NCI-H2029 treated with DMSO at 0.1 percent for 48 hours (cell line): ENCODE data around the gene CDC5L.
A peak's percentile ranks its signal among the peaks of the same experiment; 100 is the strongest.
"Not testable (repeated sequence)": the region's sequence is repeated elsewhere in the genome, so short reads cannot be mapped to it uniquely, and the experiment has no call there.

Source experiments
- DNase-seq: peaks from one replicate; lab custom pipeline; 2025; lab: John Stamatoyannopoulos, UW

Gene CDC5L

GRCh38 chr6:44387346-44388134 is at the start of gene CDC5L:
Gene CDC5L, plus strand, starts transcription at chr6:44387706. Its CDS starts 118 bp downstream, at chr6:44387824.
- peak; percentile 99 for DNase-seq

GRCh38 chr6:44338228-44339122 is 49.0 kb upstream of the CDC5L start:
- peak; percentile 30 for DNase-seq

- no peak for DNase-seq
These were observed 48.2 kb upstream of the CDC5L start for GRCh38 chr6:44339301-44339700.

GRCh38 chr6:44339763-44340625 is 47.5 kb upstream of the CDC5L start:
- DNase-seq = no peak

- no peak for DNase-seq
These were observed 46.2 kb upstream of the CDC5L start for GRCh38 chr6:44341095-44341890.

- no peak for DNase-seq
These were observed 45.5 kb upstream of the CDC5L start for GRCh38 chr6:44342052-44342451.

GRCh38 chr6:44342489-44342888 is 45.0 kb upstream of the CDC5L start, which contains the start of gene SPATS1:
Gene SPATS1, plus strand, starts transcription at chr6:44342650. Its CDS starts 446 bp downstream, at chr6:44343096.
- no peak for DNase-seq

GRCh38 chr6:44346818-44347217 is 40.7 kb upstream of the CDC5L start:
- DNase-seq = not testable (repeated sequence)

GRCh38 chr6:44349904-44350649 is 37.4 kb upstream of the CDC5L start:
- no peak for DNase-seq

GRCh38 chr6:44350650-44350994 is 36.9 kb upstream of the CDC5L start:
- DNase-seq = not testable (repeated sequence)

- no peak for DNase-seq
These were observed 35.2 kb upstream of the CDC5L start for GRCh38 chr6:44352259-44352658.

GRCh38 chr6:44353336-44353735 is 34.2 kb upstream of the CDC5L start:
- no peak for DNase-seq

GRCh38 chr6:44355640-44356039 is 31.9 kb upstream of the CDC5L start:
- DNase-seq = no peak

- DNase-seq = no peak
These were observed 31.0 kb upstream of the CDC5L start for GRCh38 chr6:44356487-44356886.

GRCh38 chr6:44359973-44360372 is 27.5 kb upstream of the CDC5L start:
- DNase-seq = no peak

- DNase-seq = no peak
These were observed 25.6 kb upstream of the CDC5L start for GRCh38 chr6:44361947-44362346.

- no peak for DNase-seq
These were observed 24.1 kb upstream of the CDC5L start for GRCh38 chr6:44363377-44363926.

GRCh38 chr6:44366781-44367180 is 20.7 kb upstream of the CDC5L start:
- no peak for DNase-seq

- no peak for DNase-seq
These were observed 19.8 kb upstream of the CDC5L start for GRCh38 chr6:44367681-44368080.

GRCh38 chr6:44373051-44373450 is 14.5 kb upstream of the CDC5L start:
- DNase-seq = no peak
